Measurements from ENCODE around the gene HAVCR2.
"Not testable (repeated sequence)": the region's sequence is repeated elsewhere in the genome, so short reads cannot be mapped to it uniquely, and the experiment has no call there.

The HAVCR2 gene

GRCh38 chr5:157049605-157050004, 59.2 kb downstream of the HAVCR2 start:
- Histone ChIP-seq H3F3A (ENCODE audit: control insufficient read depth, insufficient read depth) (no peaks in the 10 kb centered on the region), H3K36me3 (ENCODE audit: control insufficient read depth, low read length) (no peaks in the 10 kb centered on the region), H3K27ac (ENCODE audit: low read depth, low read length) (no peak overlapping the region), H3K79me2 (ENCODE audit: control insufficient read depth, low read length) (no peaks in the 10 kb centered on the region), H3K9me2 (replicated peaks; ENCODE audit: control insufficient read depth, low read length) (no peaks in the 10 kb centered on the region), H3K4me2 (ENCODE audit: low read length) (peak overlapping the region; percentile 43), H3K4me1 (ENCODE audit: control insufficient read depth, low read length) (peaks cover 9% of the 10 kb centered on the region), H3K27me3 (ENCODE audit: control insufficient read depth, low read length) (no peaks in the 10 kb centered on the region), H4K20me1 (ENCODE audit: control insufficient read depth, insufficient read depth, low read depth, low read length) (no peaks in the 10 kb centered on the region), H3K9me3 (ENCODE audit: control insufficient read depth, insufficient read depth, low read length) (no peaks in the 10 kb centered on the region), H3K4me3 (ENCODE audit: low read length) (peak overlapping the region; percentile 26; the same call in 1 of the 2 replicates)
- TF ChIP-seq EZH2phosphoT487 (IDR thresholded peaks at IDR 0.05; ENCODE audit: borderline replicate concordance, low read length) = no peak

- Histone ChIP-seq H3K4me3 (ENCODE audit: low read length) (no peak overlapping the region), H3K9me3 (ENCODE audit: control insufficient read depth, insufficient read depth, low read length) (no peaks in the 10 kb centered on the region), H3K27ac (ENCODE audit: low read depth, low read length) (no peak overlapping the region), H3K27me3 (ENCODE audit: control insufficient read depth, low read length) (no peaks in the 10 kb centered on the region), H3K79me2 (ENCODE audit: control insufficient read depth, low read length) (no peaks in the 10 kb centered on the region), H3K4me2 (ENCODE audit: low read length) (no peak overlapping the region), H3F3A (ENCODE audit: control insufficient read depth, insufficient read depth) (no peaks in the 10 kb centered on the region), H3K9me2 (replicated peaks; ENCODE audit: control insufficient read depth, low read length) (no peaks in the 10 kb centered on the region), H3K36me3 (ENCODE audit: control insufficient read depth, low read length) (no peaks in the 10 kb centered on the region), H4K20me1 (ENCODE audit: control insufficient read depth, insufficient read depth, low read depth, low read length) (no peaks in the 10 kb centered on the region), H3K4me1 (ENCODE audit: control insufficient read depth, low read length) (peaks cover 9% of the 10 kb centered on the region)
- TF ChIP-seq EZH2phosphoT487 (IDR thresholded peaks at IDR 0.05; ENCODE audit: borderline replicate concordance, low read length) = no peak
- no peak for TF ChIP-seq CTCF (IDR thresholded peaks at IDR 0.05; ENCODE audit: low read depth, low read length, poor library complexity, severe bottlenecking)
These were observed 60.9 kb downstream of the HAVCR2 start for GRCh38 chr5:157047898-157048297.

GRCh38 chr5:157047016-157047415, 61.8 kb downstream of the HAVCR2 start:
- not testable (repeated sequence) for H3F3A ChIP-seq (ENCODE audit: control insufficient read depth, insufficient read depth); H3K36me3 ChIP-seq (ENCODE audit: control insufficient read depth, low read length); H3K4me3 ChIP-seq (ENCODE audit: low read length); H3K4me2 ChIP-seq (ENCODE audit: low read length); H3K9me3 ChIP-seq (ENCODE audit: control insufficient read depth, insufficient read depth, low read length); H3K4me1 ChIP-seq (ENCODE audit: control insufficient read depth, low read length); H4K20me1 ChIP-seq (ENCODE audit: control insufficient read depth, insufficient read depth, low read depth, low read length); H3K27me3 ChIP-seq (ENCODE audit: control insufficient read depth, low read length); H3K9me2 ChIP-seq (replicated peaks; ENCODE audit: control insufficient read depth, low read length); H3K79me2 ChIP-seq (ENCODE audit: control insufficient read depth, low read length); H3K27ac ChIP-seq (ENCODE audit: low read depth, low read length)

- no peaks in the 10 kb centered on the region for H3F3A ChIP-seq (ENCODE audit: control insufficient read depth, insufficient read depth)
- H4K20me1 ChIP-seq (ENCODE audit: control insufficient read depth, insufficient read depth, low read depth, low read length) = no peaks in the 10 kb centered on the region
- TF ChIP-seq CTCF (IDR thresholded peaks at IDR 0.05; ENCODE audit: low read depth, low read length, poor library complexity, severe bottlenecking) = no peak
- TF ChIP-seq EZH2phosphoT487 (IDR thresholded peaks at IDR 0.05; ENCODE audit: borderline replicate concordance, low read length) = no peak
- H3K27ac ChIP-seq (ENCODE audit: low read depth, low read length) = no peak overlapping the region
- H3K4me3 ChIP-seq (ENCODE audit: low read length) = no peak overlapping the region
- H3K4me1 ChIP-seq (ENCODE audit: control insufficient read depth, low read length) = peaks cover 9% of the 10 kb centered on the region
- H3K79me2 ChIP-seq (ENCODE audit: control insufficient read depth, low read length) = no peaks in the 10 kb centered on the region
- no peaks in the 10 kb centered on the region for H3K9me3 ChIP-seq (ENCODE audit: control insufficient read depth, insufficient read depth, low read length)
- no peaks in the 10 kb centered on the region for H3K36me3 ChIP-seq (ENCODE audit: control insufficient read depth, low read length)
- no peaks in the 10 kb centered on the region for H3K27me3 ChIP-seq (ENCODE audit: control insufficient read depth, low read length)
- H3K9me2 ChIP-seq (replicated peaks; ENCODE audit: control insufficient read depth, low read length) = no peaks in the 10 kb centered on the region
- no peak overlapping the region for H3K4me2 ChIP-seq (ENCODE audit: low read length)
These were observed 62.8 kb downstream of the HAVCR2 start for GRCh38 chr5:157046041-157046440.

Measured in DOHH2 (cell line).